GM12872 (cell line): ENCODE measurements around the gene CCNT2.

Experiments used
- CTCF ChIP-seq: IDR thresholded peaks from 3 replicates; pipeline ENCODE4 v1.5.1; 2011; ENCODE audit warnings: low read depth, mild to moderate bottlenecking, low read length, moderate library complexity; ENCODE audit not compliant: insufficient read depth

The CCNT2 gene

GRCh38 chr2:134944975-134945374 lies 26.4 kb downstream of the CCNT2 start:
- TF ChIP-seq CTCF, result no peak

GRCh38 chr2:134946073-134946472 lies 27.5 kb downstream of the CCNT2 start:
- TF ChIP-seq CTCF, result no peak

GRCh38 chr2:134949981-134950708 lies 31.5 kb downstream of the CCNT2 start:
- no peak for TF ChIP-seq CTCF

GRCh38 chr2:134950886-134951285 lies 32.3 kb downstream of the CCNT2 start:
- TF ChIP-seq CTCF, result no peak

- no peak for TF ChIP-seq CTCF
These were observed 34.0 kb downstream of the CCNT2 start for GRCh38 chr2:134952608-134953007.

- TF ChIP-seq CTCF, result no peak
These were observed 35.4 kb downstream of the CCNT2 start for GRCh38 chr2:134954065-134954464.

- no peak for TF ChIP-seq CTCF
These were observed 37.1 kb downstream of the CCNT2 start for GRCh38 chr2:134955744-134956143.
